Measurements from ENCODE around the gene DNER.

DNA sequence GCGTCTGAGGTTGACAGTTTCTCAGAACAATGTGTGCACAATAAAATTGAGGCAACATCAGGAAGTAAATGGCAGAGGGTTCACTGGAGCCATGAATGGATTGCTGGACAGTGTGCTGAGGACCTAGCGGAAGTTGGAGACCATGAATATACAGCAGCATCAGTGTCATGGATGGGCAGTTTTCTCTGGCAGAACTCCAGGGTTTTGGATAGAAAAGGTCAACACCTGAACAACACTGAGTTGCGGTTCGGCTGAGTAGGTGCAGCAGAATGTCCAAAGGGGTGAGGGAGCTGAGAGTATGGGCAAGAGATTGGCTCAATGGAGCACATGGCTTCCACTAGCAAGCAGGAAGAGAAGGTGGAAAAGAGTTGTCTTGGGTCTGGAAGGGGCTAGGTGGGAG is 73.7 kb downstream of the DNER start:
- TF ChIP-seq, protein P1, sequence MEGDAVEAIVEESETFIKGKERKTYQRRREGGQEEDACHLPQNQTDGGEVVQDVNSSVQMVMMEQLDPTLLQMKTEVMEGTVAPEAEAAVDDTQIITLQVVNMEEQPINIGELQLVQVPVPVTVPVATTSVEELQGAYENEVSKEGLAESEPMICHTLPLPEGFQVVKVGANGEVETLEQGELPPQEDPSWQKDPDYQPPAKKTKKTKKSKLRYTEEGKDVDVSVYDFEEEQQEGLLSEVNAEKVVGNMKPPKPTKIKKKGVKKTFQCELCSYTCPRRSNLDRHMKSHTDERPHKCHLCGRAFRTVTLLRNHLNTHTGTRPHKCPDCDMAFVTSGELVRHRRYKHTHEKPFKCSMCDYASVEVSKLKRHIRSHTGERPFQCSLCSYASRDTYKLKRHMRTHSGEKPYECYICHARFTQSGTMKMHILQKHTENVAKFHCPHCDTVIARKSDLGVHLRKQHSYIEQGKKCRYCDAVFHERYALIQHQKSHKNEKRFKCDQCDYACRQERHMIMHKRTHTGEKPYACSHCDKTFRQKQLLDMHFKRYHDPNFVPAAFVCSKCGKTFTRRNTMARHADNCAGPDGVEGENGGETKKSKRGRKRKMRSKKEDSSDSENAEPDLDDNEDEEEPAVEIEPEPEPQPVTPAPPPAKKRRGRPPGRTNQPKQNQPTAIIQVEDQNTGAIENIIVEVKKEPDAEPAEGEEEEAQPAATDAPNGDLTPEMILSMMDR (IDR thresholded peaks at IDR 0.05): no peak
- TF ChIP-seq POLR2A (IDR thresholded peaks at IDR 0.05) (no peak), POLR2AphosphoS5 (IDR thresholded peaks at IDR 0.05) (no peak)
